ENCODE data around the gene CCNB2.

DNA sequence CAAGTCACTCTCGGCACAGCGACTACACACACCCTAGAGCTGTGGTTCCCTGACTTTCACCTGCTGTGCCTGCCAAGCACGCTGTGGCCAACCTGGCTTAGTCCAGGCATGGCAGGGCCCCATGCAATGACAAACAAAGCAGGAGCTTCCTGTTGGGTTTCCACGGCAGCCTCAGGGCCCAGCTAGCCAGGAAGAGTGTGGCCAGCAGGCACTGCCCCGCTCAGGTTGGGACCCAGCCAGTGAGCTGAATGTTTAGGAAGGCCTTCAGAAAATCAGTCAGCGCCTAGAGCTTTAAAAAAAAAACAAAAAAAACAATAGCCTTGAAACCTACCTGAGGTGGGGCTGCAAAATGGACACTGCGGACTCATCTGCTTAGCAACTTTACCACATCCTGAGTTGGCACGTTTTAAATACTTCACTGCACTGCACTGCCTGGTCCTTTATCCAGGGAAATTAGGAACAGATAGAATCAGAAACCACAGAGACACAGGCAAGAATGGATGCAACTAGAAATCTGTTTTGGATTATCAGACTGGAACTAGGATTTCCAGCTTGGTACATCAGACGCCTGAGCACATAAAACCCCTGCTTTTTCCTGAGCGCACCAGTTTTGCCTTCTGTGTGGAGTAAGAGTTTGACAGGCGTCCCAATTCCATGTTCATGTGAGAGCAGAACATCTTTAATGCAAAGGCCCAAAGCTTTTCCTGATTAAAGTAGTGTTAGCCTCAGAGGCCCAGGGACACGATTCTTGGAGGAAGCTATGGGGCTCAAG, 65.5 kb downstream of the CCNB2 start:
- TF ChIP-seq CTCF (IDR thresholded peaks at IDR 0.05) (no peak), REST (IDR thresholded peaks at IDR 0.05; ENCODE audit: insufficient read depth in 1 of 2, low read depth in 2 of 2, low read length in 1 of 2) (no peak), POLR2AphosphoS5 (IDR thresholded peaks at IDR 0.05; ENCODE audit: low read depth, low read length) (no peak), TCF7L2 (IDR thresholded peaks at IDR 0.05; ENCODE audit: low read depth, low read length) (no peak), SIN3A (IDR thresholded peaks at IDR 0.05; ENCODE audit: borderline replicate concordance, insufficient read depth, low read depth, low read length) (no peak)
